Kidney (tissue), 14 donors: ENCODE results near the gene DCLRE1C. TPM values are rescaled to one million over a fixed set of nuclear protein-coding genes. Genes with fewer than 3 reads are reported as not detected.
"Not testable (repeated sequence)": the region's sequence is repeated elsewhere in the genome, so short reads cannot be mapped to it uniquely, and the experiment has no call there.

ENCODE experiments used
- DNase-seq, 5 donors: peaks; one replicate each; pipeline ENCODE4 v3.0.0-alpha.2; 2013 to 2020
- FAIRE-seq: peaks from 2 replicates; lab custom pipeline; 2012; peaks lifted over from hg19 to GRCh38; lab: Jason Lieb, UNC
- H3K27ac ChIP-seq, 2 donors: one replicate each; pipeline ENCODE4 v1.7.0; 2013; ENCODE audit warnings: low read depth in 2 of 2, low read length in 2 of 2, inconsistent platforms in 1 of 2
- H3K27me3 ChIP-seq: one replicate; pipeline ENCODE4 v1.7.1; 2013; ENCODE audit warnings: low read length, inconsistent platforms; ENCODE audit not compliant: control insufficient read depth, insufficient read depth
- H3K36me3 ChIP-seq, 3 donors: one replicate each; pipeline versions ENCODE4 v1.7.0 to v1.7.1; 2013; ENCODE audit warnings: low read length in 3 of 3, control low read depth in 1 of 3, inconsistent platforms in 1 of 3; ENCODE audit not compliant: insufficient read depth in 3 of 3, control insufficient read depth in 2 of 3
- H3K4me1 ChIP-seq, 3 donors: one replicate each; pipeline versions ENCODE4 v1.7.0 to v1.7.1; 2013; ENCODE audit warnings: low read length in 3 of 3, inconsistent platforms in 1 of 3, low read depth in 1 of 3; ENCODE audit not compliant: control insufficient read depth in 2 of 3, insufficient read depth in 2 of 3
- H3K4me3 ChIP-seq, 3 donors: one replicate each; pipeline versions ENCODE4 v1.7.0 to v1.8.1; 2013; ENCODE audit warnings: low read length in 3 of 3, control low read depth in 1 of 3, inconsistent platforms in 1 of 3
- H3K9ac ChIP-seq, 3 donors: one replicate each; pipeline versions ENCODE4 v1.7.0 to v1.7.1; 2013; ENCODE audit warnings: low read length in 3 of 3, control low read depth in 1 of 3, inconsistent platforms in 1 of 3
- H3K9me3 ChIP-seq, 3 donors: one replicate each; pipeline versions ENCODE4 v1.7.0 to v1.7.1; 2013; ENCODE audit warnings: low read length in 3 of 3, control low read depth in 1 of 3, inconsistent platforms in 1 of 3; ENCODE audit not compliant: control insufficient read depth in 2 of 3, insufficient read depth in 1 of 3
- intact Hi-C: fragments of 100-400 bp; cut with DNase I; formaldehyde crosslinking; loops from one replicate; pipeline ENCODE4 v1.11.1; 2022
- polyA plus RNA-seq: library from polyadenylated mRNA; stranded (reverse); fragments of 350-450 nt; fragmentation: Illumina TruSeq; extraction: RNeasy Lipid Tissue Mini Kit (QIAGEN cat#74804); gene quantifications from one replicate; pipeline ENCODE4 v1.2.3, GENCODE V29; 2014; ENCODE audit warnings: low read depth, low replicate concordance; ENCODE audit not compliant: insufficient read depth
- total RNA-seq: library from RNA; stranded (reverse); fragmentation: NEBNext Ultra II Directional; extraction: Animal tissue kit (Norgen Biotek cat#: 25700); gene quantifications from one replicate; pipeline ENCODE4 v1.2.1, GENCODE V29; 2021
- TF ChIP-seq, protein P1 (sequence below): IDR thresholded peaks from 3 replicates; pipeline ENCODE4 v1.5.1; 2012; ENCODE audit warnings: mild to moderate bottlenecking, moderate library complexity, borderline replicate concordance; ENCODE audit not compliant: insufficient read depth; ENCODE audit errors: extremely low read depth
- donor health status: control.
- donor health status: control.
- donor health status: control.
- donor health status: control.
- donor health status: control.
- donor health status: DM: yes; HTN: yes; CAD: no.
- donor health status: Normal renal cell carcinoma (clear cell type).

Gene DCLRE1C
- total and polyA plus RNA-seq, 2 donors from 2014 or later, result 2.0 to 17.0 TPM

- H3K27me3 ChIP-seq, H3K9ac ChIP-seq, H3K4me3 ChIP-seq, FAIRE-seq, H3K9me3 ChIP-seq, H3K4me1 ChIP-seq, DNase-seq, intact Hi-C loops, H3K27ac ChIP-seq, H3K36me3 ChIP-seq: not testable (repeated sequence)
Measured at GRCh38 chr10:14989552-14989951, 35.7 kb upstream of the DCLRE1C start.

GRCh38 chr10:14982744-14983143 is 28.8 kb upstream of the DCLRE1C start:
- H3K27ac ChIP-seq, result no peak overlapping the region
- no peaks in the 10 kb centered on the region for H3K4me1 ChIP-seq
- TF ChIP-seq, protein P1, sequence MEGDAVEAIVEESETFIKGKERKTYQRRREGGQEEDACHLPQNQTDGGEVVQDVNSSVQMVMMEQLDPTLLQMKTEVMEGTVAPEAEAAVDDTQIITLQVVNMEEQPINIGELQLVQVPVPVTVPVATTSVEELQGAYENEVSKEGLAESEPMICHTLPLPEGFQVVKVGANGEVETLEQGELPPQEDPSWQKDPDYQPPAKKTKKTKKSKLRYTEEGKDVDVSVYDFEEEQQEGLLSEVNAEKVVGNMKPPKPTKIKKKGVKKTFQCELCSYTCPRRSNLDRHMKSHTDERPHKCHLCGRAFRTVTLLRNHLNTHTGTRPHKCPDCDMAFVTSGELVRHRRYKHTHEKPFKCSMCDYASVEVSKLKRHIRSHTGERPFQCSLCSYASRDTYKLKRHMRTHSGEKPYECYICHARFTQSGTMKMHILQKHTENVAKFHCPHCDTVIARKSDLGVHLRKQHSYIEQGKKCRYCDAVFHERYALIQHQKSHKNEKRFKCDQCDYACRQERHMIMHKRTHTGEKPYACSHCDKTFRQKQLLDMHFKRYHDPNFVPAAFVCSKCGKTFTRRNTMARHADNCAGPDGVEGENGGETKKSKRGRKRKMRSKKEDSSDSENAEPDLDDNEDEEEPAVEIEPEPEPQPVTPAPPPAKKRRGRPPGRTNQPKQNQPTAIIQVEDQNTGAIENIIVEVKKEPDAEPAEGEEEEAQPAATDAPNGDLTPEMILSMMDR, result no peak
- no peaks in the 10 kb centered on the region for H3K27me3 ChIP-seq
- FAIRE-seq (peak; percentile 6), DNase-seq (no peak)
- H3K9ac ChIP-seq, result no peak overlapping the region
- H3K4me3 ChIP-seq, result no peak overlapping the region
- H3K36me3 ChIP-seq, result no peaks in the 10 kb centered on the region
- intact Hi-C loops, result no loop called here
- H3K9me3 ChIP-seq, result no peaks in the 10 kb centered on the region

DNA sequence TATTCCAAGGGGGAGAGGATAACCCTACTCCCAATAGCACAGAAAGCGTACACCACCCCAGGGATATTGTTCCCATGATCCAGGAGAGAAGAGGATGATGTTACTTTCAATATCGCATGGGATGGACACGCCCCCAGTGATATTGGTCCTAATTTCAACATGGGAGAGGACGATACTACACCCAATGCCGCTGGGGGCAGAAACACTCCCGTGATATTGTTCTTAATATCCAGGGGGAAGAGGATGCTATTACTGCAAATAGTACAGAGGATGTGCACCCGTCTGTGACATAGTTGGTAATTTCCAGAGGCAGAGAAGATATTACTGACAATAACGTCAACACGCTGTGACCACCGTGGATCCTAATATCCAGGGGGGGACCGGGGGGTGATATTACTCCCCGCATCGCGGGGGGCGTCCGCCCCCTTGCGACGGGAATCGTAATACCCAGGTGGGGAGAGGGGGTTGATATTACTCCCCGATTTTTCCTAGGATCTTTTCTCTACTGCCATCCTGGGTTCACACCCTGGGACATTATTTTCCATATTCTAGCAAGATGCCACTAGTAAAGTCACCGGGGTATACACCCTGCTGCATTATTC is 21.9 kb upstream of the DCLRE1C start:
- FAIRE-seq (no peak), DNase-seq (no peak)
- Histone ChIP-seq H3K4me3 (no peak overlapping the region), H3K27me3 (no peaks in the 10 kb centered on the region), H3K9ac (no peak overlapping the region), H3K9me3 (no peaks in the 10 kb centered on the region), H3K27ac (no peak overlapping the region), H3K4me1 (no peaks in the 10 kb centered on the region), H3K36me3 (no peaks in the 10 kb centered on the region)
- intact Hi-C loops, result no loop called here
- TF ChIP-seq, protein P1, result no peak

DNA sequence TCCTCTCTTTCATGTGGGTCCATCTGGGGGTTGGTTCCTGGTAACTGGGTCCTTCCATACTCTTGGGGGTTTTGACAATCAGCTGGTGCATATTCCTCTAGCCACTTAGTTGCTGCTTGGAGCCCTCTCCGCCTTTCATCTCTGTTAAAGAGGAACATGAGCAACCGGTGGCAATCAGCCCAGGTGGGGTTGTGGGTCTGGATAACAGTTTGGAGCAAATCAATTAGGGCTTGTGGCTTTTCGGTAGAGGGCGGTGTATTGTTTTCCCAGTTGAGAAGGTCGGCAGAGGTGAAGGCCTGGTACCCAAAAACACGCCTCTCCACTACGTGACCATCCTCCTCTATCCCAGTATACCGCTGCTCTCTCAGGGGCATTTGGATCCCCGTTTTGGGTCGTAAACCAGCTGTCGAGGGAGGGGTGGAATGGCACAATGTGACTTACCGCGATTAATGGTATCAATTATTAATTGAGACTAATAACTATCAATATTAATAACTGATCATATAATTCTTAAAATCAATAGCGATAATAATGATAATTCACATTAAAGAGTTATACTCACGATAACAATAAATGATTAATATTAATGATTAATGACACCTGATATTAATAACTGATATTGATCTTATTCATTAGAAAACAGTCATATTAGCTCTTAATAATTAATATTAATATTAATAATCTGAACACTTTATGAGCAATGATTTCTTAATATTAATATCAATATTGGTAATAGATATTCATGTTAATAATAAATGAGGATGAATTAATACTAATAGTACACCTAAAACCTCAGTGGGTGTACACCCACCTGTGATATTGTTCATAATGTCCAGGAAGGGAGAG is 20.5 kb upstream of the DCLRE1C start:
- intact Hi-C loops, result not testable (repeated sequence)
- FAIRE-seq, result peak; percentile 80

More for the DNA sequence above, 20.5 kb upstream of the DCLRE1C start:
- H3K9ac ChIP-seq, DNase-seq, H3K9me3 ChIP-seq, H3K4me3 ChIP-seq, H3K27me3 ChIP-seq, H3K4me1 ChIP-seq, H3K27ac ChIP-seq, H3K36me3 ChIP-seq: not testable (repeated sequence)
